SK-N-SH (cell line): ENCODE results near the gene EHD1.

Experiments used
- EP300 ChIP-seq, 2 experiments: IDR thresholded peaks; 2 replicates each; pipeline versions ENCODE4 v1.4.0 to v1.6.1; 2012; ENCODE audit warnings: borderline replicate concordance in 1 of 2, low read depth in 1 of 2, low read length in 1 of 2
- MAX ChIP-seq: IDR thresholded peaks from 2 replicates; pipeline ENCODE4 v1.4.0; 2012; ENCODE audit warnings: low read depth

GRCh38 chr11:64881476-64881875, 3.1 kb upstream of the EHD1 start:
- TF ChIP-seq MAX (no peak), EP300 (IDR thresholded peaks at IDR 0.05; ENCODE audit: borderline replicate concordance in 1 of 2, low read depth in 1 of 2, low read length in 1 of 2) (no peak)
